KOPT-K1 (cell line): ENCODE data around the gene CEP112.

Experiments used
- H3K27ac ChIP-seq: fragments of 200-600 bp; sonication (generic); 2 replicates; pipeline ENCODE4 v1.5.1; 2016; ENCODE audit warnings: antibody characterized with exemption, mild to moderate bottlenecking, low read depth, low read length; ENCODE audit not compliant: poor library complexity, severe bottlenecking
- H3K36me3 ChIP-seq: fragments of 200-600 bp; sonication (generic); 2 replicates; pipeline ENCODE4 v1.5.1; 2017; ENCODE audit warnings: antibody characterized with exemption, mild to moderate bottlenecking, low read length, moderate library complexity; ENCODE audit not compliant: insufficient read depth
- H3K9me3 ChIP-seq: fragments of 200-600 bp; sonication (generic); 2 replicates; pipeline ENCODE4 v1.5.1; 2017; ENCODE audit warnings: antibody characterized with exemption, low read length, mild to moderate bottlenecking; ENCODE audit not compliant: insufficient read depth, poor library complexity, severe bottlenecking

Gene CEP112

GRCh38 chr17:65586899-65587298, 605.0 kb downstream of the CEP112 start:
- Histone ChIP-seq H3K9me3 (no peaks in the 10 kb centered on the region), H3K27ac (no peak overlapping the region)

More at GRCh38 chr17:65586899-65587298, 605.0 kb downstream of the CEP112 start:
- H3K36me3 ChIP-seq = no peaks in the 10 kb centered on the region
